ENCODE results near the gene DNASE1L3.

Gene DNASE1L3

GRCh38 chr3:58161435-58162398 is 49.1 kb downstream of the DNASE1L3 start:
- DNase-seq (ENCODE audit: low read depth): peak; percentile 96

GRCh38 chr3:58160399-58160798 is 50.4 kb downstream of the DNASE1L3 start:
- no peak for DNase-seq (ENCODE audit: low read depth)

GRCh38 chr3:58158442-58159153 is 52.2 kb downstream of the DNASE1L3 start:
- DNase-seq (ENCODE audit: low read depth): peak; percentile 48

GRCh38 chr3:58157700-58158099 is 53.1 kb downstream of the DNASE1L3 start:
- DNase-seq (ENCODE audit: low read depth): no peak

- no peak for DNase-seq (ENCODE audit: low read depth)
Measured at GRCh38 chr3:58155838-58156237, 54.9 kb downstream of the DNASE1L3 start.

- DNase-seq (ENCODE audit: low read depth): no peak
Measured at GRCh38 chr3:58154626-58155449, 55.9 kb downstream of the DNASE1L3 start.

GRCh38 chr3:58153371-58153770 is 57.4 kb downstream of the DNASE1L3 start:
- DNase-seq (ENCODE audit: low read depth): no peak

- no peak for DNase-seq (ENCODE audit: low read depth)
Measured at GRCh38 chr3:58152225-58153015, 58.4 kb downstream of the DNASE1L3 start.

GRCh38 chr3:58151637-58152036 is 59.1 kb downstream of the DNASE1L3 start:
- DNase-seq (ENCODE audit: low read depth): no peak

- peak; percentile 40 for DNase-seq (ENCODE audit: low read depth)
Measured at GRCh38 chr3:58150810-58151199, 60.0 kb downstream of the DNASE1L3 start.

- DNase-seq (ENCODE audit: low read depth): no peak
Measured at GRCh38 chr3:58150130-58150809, 60.5 kb downstream of the DNASE1L3 start.

GRCh38 chr3:58148049-58148448 is 62.7 kb downstream of the DNASE1L3 start:
- no peak for DNase-seq (ENCODE audit: low read depth)

- no peak for DNase-seq (ENCODE audit: low read depth)
Measured at GRCh38 chr3:58144478-58145325, 66.1 kb downstream of the DNASE1L3 start.

- DNase-seq (ENCODE audit: low read depth): no peak
Measured at GRCh38 chr3:58143417-58144055, 67.2 kb downstream of the DNASE1L3 start.
